AG10803 (cell line): Measurements from ENCODE around the gene DPP6.

Source experiments
- DNase-seq: peaks from one replicate; pipeline ENCODE4 v3.0.0; 2010; ENCODE audit warnings: low read depth
- H3K4me3 ChIP-seq: 2 replicates; pipeline ENCODE4 v1.5.1; 2011; ENCODE audit warnings: mild to moderate bottlenecking, low read length, control low read depth
- TF ChIP-seq, protein P1 (sequence below): conservative IDR thresholded peaks from 2 replicates; pipeline ENCODE4 v1.5.1; 2011; ENCODE audit warnings: mild to moderate bottlenecking, low read length, control low read depth, inconsistent platforms

Gene DPP6

DNA sequence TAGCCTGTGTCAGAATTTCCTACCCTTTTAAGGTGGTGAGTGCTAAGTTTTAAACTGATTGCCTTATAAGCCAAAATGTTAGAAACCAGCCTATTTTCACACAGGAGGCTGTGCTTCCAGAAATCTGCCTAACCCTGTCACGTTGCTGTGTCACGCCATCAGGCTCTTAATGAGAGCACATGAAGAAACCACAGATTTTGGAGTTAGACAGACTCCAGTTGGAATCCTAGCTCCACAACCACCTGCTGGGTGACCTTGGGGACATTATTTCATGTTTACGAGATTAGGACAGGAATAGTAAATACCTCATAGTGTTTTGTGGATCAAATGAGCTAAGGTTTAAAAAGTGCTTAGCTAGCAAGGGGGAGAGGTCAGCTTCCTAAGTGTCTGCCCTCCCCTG is 321.8 kb downstream of the DPP6 start:
- DNase-seq, result no peak
- TF ChIP-seq, protein P1, sequence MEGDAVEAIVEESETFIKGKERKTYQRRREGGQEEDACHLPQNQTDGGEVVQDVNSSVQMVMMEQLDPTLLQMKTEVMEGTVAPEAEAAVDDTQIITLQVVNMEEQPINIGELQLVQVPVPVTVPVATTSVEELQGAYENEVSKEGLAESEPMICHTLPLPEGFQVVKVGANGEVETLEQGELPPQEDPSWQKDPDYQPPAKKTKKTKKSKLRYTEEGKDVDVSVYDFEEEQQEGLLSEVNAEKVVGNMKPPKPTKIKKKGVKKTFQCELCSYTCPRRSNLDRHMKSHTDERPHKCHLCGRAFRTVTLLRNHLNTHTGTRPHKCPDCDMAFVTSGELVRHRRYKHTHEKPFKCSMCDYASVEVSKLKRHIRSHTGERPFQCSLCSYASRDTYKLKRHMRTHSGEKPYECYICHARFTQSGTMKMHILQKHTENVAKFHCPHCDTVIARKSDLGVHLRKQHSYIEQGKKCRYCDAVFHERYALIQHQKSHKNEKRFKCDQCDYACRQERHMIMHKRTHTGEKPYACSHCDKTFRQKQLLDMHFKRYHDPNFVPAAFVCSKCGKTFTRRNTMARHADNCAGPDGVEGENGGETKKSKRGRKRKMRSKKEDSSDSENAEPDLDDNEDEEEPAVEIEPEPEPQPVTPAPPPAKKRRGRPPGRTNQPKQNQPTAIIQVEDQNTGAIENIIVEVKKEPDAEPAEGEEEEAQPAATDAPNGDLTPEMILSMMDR, result no peak
- no peak overlapping the region for H3K4me3 ChIP-seq

DNA sequence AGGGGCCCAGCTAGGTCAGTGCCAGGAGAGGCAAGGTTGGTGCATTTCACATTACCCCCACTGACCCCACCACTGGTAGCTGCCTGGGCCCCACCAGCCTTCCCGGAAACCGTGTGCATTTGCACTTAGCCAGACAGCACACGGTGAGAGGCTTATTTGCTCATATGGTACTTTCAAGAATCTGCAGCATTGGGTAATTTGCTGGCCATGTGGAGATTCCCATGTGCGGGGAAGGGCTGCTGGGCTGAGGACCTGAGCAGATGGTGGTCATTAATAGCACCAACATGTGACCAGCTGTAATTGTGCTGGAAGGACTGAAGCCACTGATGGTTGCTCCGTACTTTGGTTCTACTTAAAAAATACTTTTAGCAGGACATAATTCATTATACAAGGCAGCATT is 323.8 kb downstream of the DPP6 start:
- H3K4me3 ChIP-seq, result no peak overlapping the region
- TF ChIP-seq, protein P1, result no peak
- no peak for DNase-seq

DNA sequence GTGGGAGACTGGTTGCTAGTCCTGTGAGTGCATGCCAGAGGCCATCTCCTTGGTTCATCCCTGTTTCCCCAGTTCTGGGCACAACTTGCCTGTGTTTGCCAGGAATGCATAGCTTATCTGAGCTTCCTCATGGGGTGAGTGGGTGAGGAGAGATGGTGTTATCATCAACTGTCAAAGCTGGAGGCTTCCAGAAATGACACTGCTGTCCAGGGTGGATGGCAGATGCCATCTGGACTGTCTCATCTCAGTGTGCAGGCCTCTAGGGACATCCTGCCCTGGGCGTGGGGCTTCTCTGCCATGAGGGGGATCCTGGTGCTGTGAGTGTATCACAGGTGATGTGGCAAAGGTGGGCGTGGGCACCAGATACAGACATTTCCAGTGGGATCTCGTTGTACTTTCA is 328.6 kb downstream of the DPP6 start:
- no peak for DNase-seq

DNA sequence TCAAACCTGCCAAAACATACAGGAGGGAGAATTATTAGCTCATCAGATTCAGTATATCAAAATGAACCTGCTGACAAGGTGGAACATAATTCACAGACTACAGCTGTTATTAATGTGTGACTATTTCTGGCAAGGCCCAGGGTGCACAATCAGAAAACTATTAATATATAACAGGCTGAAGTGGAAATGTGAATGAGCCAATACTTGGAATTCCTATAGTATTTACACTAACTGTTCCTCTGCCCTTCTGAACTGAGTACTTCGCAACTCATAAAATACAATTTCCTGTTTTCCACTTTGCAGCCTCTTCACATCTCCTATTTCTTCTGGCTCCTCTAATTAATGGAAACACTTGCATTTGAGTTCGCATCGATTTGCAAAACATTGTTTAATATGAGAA is 330.8 kb downstream of the DPP6 start:
- TF ChIP-seq, protein P1, result no peak
- no peak for DNase-seq
- H3K4me3 ChIP-seq, result no peak overlapping the region

More for the DNA sequence above, 328.6 kb downstream of the DPP6 start:
- TF ChIP-seq, protein P1, result no peak
- H3K4me3 ChIP-seq, result no peak overlapping the region

DNA sequence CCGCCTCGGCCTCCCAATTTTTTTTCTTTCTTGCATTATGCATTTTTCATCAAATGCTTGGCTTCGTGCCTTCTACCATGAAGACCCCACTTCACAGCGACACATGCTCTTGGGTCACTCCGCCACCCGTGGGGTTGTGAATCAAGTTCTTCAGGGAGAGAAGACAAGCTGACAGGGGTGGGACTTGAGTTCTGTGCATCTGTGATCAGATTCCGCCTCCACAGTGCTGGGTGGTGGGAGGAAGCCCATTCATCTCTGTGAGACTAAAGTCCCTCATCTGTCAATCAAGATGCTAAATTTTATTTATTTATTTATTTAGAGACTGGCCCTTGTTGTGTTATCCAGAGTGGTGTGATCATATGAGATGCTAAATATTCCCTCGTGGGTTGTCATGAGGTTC is 333.0 kb downstream of the DPP6 start:
- H3K4me3 ChIP-seq, result no peak overlapping the region
- no peak for DNase-seq
- TF ChIP-seq, protein P1, result no peak

DNA sequence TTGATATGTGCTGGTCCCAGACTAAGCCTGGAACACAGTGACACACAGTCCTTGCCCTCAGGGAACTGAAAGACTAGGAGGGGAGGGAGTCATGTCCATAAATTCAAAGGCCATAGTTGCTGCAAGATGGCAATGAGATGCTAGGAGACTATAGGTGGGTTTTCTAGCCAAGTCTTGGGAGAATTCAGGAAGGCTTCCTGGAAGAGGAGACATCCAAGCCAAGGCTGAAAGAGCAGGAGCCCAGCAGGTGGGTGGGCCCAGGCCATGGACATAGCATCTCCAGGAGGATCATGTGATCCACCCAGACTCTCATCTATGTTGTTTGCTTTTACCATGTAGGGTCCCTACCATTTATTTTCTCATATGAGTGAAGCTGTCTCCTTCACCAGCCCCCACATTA is 335.1 kb downstream of the DPP6 start:
- DNase-seq, result no peak
- TF ChIP-seq, protein P1, result no peak
- H3K4me3 ChIP-seq, result no peak overlapping the region

DNA sequence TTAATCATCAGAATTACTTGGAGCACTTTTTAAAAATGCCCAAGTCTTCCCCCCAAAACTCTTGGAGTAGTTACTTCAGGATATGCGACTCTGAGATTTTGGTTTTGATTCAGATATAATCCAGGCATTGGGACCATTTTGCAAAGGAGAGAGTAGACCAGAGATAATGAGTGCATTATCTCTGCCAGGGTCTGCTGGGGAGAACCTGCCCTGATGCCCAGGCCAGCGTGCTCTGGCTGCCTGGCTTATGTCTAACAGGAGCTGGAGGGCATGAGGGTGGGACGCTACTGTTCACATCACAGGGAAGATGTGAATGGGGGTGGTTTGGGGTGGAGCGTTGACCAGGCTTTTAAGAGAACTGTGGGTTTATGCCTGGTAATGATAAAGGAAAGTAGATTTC is 336.2 kb downstream of the DPP6 start:
- TF ChIP-seq, protein P1, result no peak
- no peak overlapping the region for H3K4me3 ChIP-seq
- DNase-seq, result no peak
